Measurements from ENCODE around the gene RAD23B.

GRCh38 chr9:107263289-107263688 is 19.8 kb upstream of the RAD23B start:
- TF ChIP-seq CTCF (IDR thresholded peaks at IDR 0.05) (no peak), POLR2A (IDR thresholded peaks at IDR 0.05) (no peak)

Measured in stomach (tissue), 4 donors.